SK-N-SH treated with all-trans-retinoic acid at 6 μM for 48 hours (cell line): ENCODE data around the gene CCDC88A.

Source experiments
- ARNTL ChIP-seq: fragments of 450-650 bp; formaldehyde crosslinking; IDR thresholded peaks from 2 replicates; pipeline ENCODE4 v1.5.0; 2020; ENCODE audit warnings: low read depth, mild to moderate bottlenecking, moderate library complexity, borderline replicate concordance
- CREB5 ChIP-seq: fragments of 250-450 bp; sonication (Bioruptor Pico); IDR thresholded peaks from 2 replicates; pipeline ENCODE4 v1.5.1; 2020; ENCODE audit warnings: low read depth, mild to moderate bottlenecking, moderate library complexity
- ESRRG ChIP-seq: fragments of 250-450 bp; sonication (Bioruptor Pico); IDR thresholded peaks from 2 replicates; pipeline ENCODE4 v1.6.1; 2021; ENCODE audit warnings: mild to moderate bottlenecking
- GLIS3 ChIP-seq: fragments of 250-450 bp; sonication (Bioruptor Pico); IDR thresholded peaks from 2 replicates; pipeline ENCODE4 v1.5.0; 2020; ENCODE audit warnings: mild to moderate bottlenecking, moderate library complexity
- RARB ChIP-seq: fragments of 250-450 bp; sonication (Bioruptor Pico); IDR thresholded peaks from 2 replicates; pipeline ENCODE4 v1.8.0; 2021; ENCODE audit warnings: mild to moderate bottlenecking, moderate library complexity
- ZFP3 ChIP-seq: fragments of 250-450 bp; sonication (Bioruptor Pico); IDR thresholded peaks from 2 replicates; pipeline ENCODE4 v1.5.0; 2020; ENCODE audit warnings: mild to moderate bottlenecking, moderate library complexity
- ZNF70 ChIP-seq: fragments of 450-650 bp; formaldehyde crosslinking; IDR thresholded peaks from 2 replicates; pipeline ENCODE4 v1.5.0; 2020; ENCODE audit warnings: mild to moderate bottlenecking, moderate library complexity
- TF ChIP-seq, protein P1 (sequence below): fragments of 250-450 bp; sonication (Bioruptor Pico); IDR thresholded peaks from 2 replicates; pipeline ENCODE4 v1.8.0; 2020; ENCODE audit warnings: mild to moderate bottlenecking, moderate library complexity, borderline replicate concordance

DNA sequence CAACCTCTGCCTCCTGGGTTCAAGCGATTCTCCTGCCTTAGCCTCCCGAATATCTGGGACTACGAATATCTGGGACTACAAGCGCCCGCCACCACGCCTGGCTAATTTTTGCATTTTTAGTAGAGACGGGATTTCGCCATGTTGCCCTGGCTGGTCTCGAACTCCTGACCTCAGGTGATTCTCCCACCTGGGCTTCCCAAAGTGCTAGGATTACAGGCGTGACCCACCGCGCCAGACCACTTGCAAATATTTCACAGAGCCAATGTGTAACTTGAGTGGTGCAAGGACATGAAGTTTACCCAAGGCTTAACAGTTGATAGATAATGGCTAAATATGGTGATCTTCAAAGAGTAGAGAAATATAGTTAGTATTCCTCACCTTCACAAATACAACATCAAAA lies 136.6 kb downstream of the CCDC88A start:
- TF ChIP-seq ARNTL (CRISPR knock-in tag): no peak
- no peak for TF ChIP-seq ZNF70 (CRISPR knock-in tag)
- TF ChIP-seq GLIS3 (CRISPR knock-in tag): no peak
- no peak for TF ChIP-seq ESRRG (CRISPR knock-in tag)
- TF ChIP-seq CREB5 (CRISPR knock-in tag): no peak
- TF ChIP-seq RARB (CRISPR knock-in tag): no peak
- no peak for TF ChIP-seq ZFP3 (CRISPR knock-in tag)
- TF ChIP-seq, protein P1, sequence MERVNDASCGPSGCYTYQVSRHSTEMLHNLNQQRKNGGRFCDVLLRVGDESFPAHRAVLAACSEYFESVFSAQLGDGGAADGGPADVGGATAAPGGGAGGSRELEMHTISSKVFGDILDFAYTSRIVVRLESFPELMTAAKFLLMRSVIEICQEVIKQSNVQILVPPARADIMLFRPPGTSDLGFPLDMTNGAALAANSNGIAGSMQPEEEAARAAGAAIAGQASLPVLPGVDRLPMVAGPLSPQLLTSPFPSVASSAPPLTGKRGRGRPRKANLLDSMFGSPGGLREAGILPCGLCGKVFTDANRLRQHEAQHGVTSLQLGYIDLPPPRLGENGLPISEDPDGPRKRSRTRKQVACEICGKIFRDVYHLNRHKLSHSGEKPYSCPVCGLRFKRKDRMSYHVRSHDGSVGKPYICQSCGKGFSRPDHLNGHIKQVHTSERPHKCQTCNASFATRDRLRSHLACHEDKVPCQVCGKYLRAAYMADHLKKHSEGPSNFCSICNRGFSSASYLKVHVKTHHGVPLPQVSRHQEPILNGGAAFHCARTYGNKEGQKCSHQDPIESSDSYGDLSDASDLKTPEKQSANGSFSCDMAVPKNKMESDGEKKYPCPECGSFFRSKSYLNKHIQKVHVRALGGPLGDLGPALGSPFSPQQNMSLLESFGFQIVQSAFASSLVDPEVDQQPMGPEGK (CRISPR knock-in tag): no peak
